Cardiac muscle cell (in vitro differentiated cells and primary cell): ENCODE measurements around the gene RRP15. TPM values are rescaled to one million over a fixed set of nuclear protein-coding genes. Genes with fewer than 3 reads are reported as not detected.

Source experiments
- DNase-seq, 2 donors: peaks; one replicate each; pipeline versions ENCODE4 v3.0.0 to v3.0.0-alpha.2; 2010 to 2017; ENCODE audit warnings: low read depth in 1 of 2, low spot score in 1 of 2
- H3K27ac ChIP-seq: fragments of 200-600 bp; sonication (generic); 2 replicates; pipeline ENCODE4 v1.5.1; 2016
- H3K27me3 ChIP-seq: fragments of 200-600 bp; sonication (generic); 2 replicates; pipeline ENCODE4 v1.6.0; 2016; ENCODE audit warnings: control low read depth
- H3K36me3 ChIP-seq: fragments of 200-600 bp; sonication (generic); 2 replicates; pipeline ENCODE4 v1.5.1; 2016; ENCODE audit warnings: control low read depth
- H3K4me1 ChIP-seq: fragments of 200-600 bp; sonication (generic); 2 replicates; pipeline ENCODE4 v1.8.1; 2017; ENCODE audit warnings: low read depth, mild to moderate bottlenecking, mixed run types
- H3K4me3 ChIP-seq: fragments of 200-600 bp; sonication (generic); 2 replicates; pipeline ENCODE4 v1.5.1; 2016; ENCODE audit warnings: mild to moderate bottlenecking
- H3K9me3 ChIP-seq: fragments of 200-600 bp; sonication (generic); 2 replicates; pipeline ENCODE4 v1.5.1; 2017; ENCODE audit warnings: low read depth, mild to moderate bottlenecking, control low read depth
- CTCF ChIP-seq: IDR thresholded peaks from 2 replicates; pipeline ENCODE4 v1.5.1; 2012; ENCODE audit warnings: low read depth, mild to moderate bottlenecking, low read length
- polyA plus RNA-seq: library from polyadenylated mRNA; unstranded; fragments of >200 nt; fragmentation: Nextera tagmentation; extraction: Ambion mirVana; gene quantifications from 2 replicates; pipeline ENCODE4 v1.2.1, GENCODE V29; 2016
- total RNA-seq: library from RNA; depleted of rRNA; stranded (reverse); fragments of >200 nt; gene quantifications from 2 replicates; pipeline ENCODE4 v1.2.3, GENCODE V29; 2016

The RRP15 gene
- total and polyA plus RNA-seq, 2 experiments from 2014 or later = 5.4 to 13.3 TPM

- H3K4me3 ChIP-seq = no peak overlapping the region
- peak in 1 of 2 donors; percentile 73 for DNase-seq
- no peaks in the 10 kb centered on the region for H3K9me3 ChIP-seq
- peaks cover 24% of the 10 kb centered on the region for H3K36me3 ChIP-seq
- H3K4me1 ChIP-seq = peaks cover 78% of the 10 kb centered on the region
- H3K27ac ChIP-seq = peak overlapping the region; percentile 2
- H3K27me3 ChIP-seq = no peaks in the 10 kb centered on the region
- TF ChIP-seq CTCF = no peak
These were observed 72.3 kb downstream of the RRP15 start for GRCh38 chr1:218357211-218357892.

GRCh38 chr1:218357893-218358232, 72.8 kb downstream of the RRP15 start:
- peak overlapping the region; percentile 2 for H3K27ac ChIP-seq
- H3K27me3 ChIP-seq = no peaks in the 10 kb centered on the region
- TF ChIP-seq CTCF = no peak
- DNase-seq = peak in 1 of 2 donors; percentile 50
- H3K9me3 ChIP-seq = no peaks in the 10 kb centered on the region
- peaks cover 28% of the 10 kb centered on the region for H3K36me3 ChIP-seq
- H3K4me3 ChIP-seq = no peak overlapping the region
- H3K4me1 ChIP-seq = peaks cover 78% of the 10 kb centered on the region

DNA sequence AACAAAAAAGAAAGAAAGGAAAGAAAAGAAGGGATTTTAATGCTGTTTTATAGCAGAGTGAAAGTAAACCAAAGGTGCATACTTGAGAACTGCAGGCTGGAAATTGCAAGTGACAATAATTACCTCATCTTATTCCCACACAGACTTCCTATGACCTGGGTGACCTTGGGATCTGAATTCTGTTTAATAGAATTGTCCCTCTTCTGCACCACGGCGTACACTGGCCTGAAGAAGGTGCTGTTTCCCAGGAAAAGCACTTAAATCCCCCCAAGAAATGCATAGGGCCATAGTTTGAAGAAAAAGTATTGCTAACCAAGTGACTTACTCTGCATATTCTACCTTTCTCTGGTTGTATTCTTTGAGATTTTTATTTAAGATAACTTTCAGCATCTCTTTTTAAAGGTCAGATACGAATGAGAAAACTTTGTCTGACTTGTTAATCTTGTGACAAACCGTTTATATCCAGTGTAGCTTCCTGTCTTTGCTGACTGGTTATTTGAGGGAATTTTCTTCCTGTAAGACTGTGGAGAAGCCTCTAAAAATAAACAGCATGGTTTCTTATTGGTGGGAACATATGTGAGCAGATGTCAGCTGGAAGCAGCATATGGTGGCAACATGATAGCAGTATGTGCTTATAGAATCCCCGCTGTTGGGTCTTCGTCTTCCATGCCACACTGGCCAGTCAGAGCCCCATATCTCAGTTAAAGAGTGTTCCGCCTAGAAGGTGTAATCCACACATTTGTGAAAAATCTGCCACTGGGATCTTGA, 76.4 kb downstream of the RRP15 start:
- H3K9me3 ChIP-seq = no peaks in the 10 kb centered on the region
- peak; percentile 74 for TF ChIP-seq CTCF
- peak overlapping the region; percentile 21 for H3K27ac ChIP-seq
- peak; percentile 57 to 76 for DNase-seq
- no peaks in the 10 kb centered on the region for H3K27me3 ChIP-seq
- no peak overlapping the region for H3K4me3 ChIP-seq
- peaks cover 74% of the 10 kb centered on the region for H3K4me1 ChIP-seq
- peaks cover 17% of the 10 kb centered on the region for H3K36me3 ChIP-seq

DNA sequence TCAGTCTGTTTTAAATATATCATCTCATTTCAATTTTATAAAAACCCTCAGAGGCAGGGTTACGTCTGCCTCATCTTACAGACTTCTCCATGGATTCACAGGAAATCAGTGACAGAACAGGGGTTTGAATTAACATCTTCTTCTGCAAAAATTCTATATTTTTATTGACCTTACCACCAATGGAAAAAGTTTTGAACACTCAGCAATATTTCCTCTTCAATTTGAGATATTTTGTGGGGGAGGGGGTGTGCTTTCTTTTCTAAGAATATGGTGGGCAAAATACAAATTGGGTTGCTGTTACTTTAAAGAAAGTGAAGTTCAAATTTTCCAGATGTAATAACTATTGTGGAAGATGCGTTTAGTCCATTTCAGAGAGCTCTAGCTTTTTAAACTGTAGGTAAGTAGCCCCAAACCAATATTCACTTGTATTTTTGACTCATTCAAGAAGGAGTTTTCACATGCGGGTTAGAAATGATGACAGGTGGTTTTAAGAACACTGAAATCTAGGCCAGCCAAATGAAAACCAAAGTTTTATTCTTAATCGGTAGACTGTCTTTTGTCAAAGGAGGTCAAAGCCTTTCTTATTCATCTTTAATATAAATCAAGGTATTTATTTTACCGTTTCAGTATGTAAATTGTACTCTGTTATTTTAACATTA, 77.5 kb downstream of the RRP15 start:
- Histone ChIP-seq H3K36me3 (peaks cover 25% of the 10 kb centered on the region), H3K27me3 (no peaks in the 10 kb centered on the region), H3K27ac (peak overlapping the region; percentile 41), H3K9me3 (no peaks in the 10 kb centered on the region), H3K4me1 (peaks cover 78% of the 10 kb centered on the region), H3K4me3 (no peak overlapping the region)
- no peak for DNase-seq
- TF ChIP-seq CTCF = no peak

- peaks cover 31% of the 10 kb centered on the region for H3K36me3 ChIP-seq
- TF ChIP-seq CTCF = no peak
- peak overlapping the region; percentile 41 for H3K27ac ChIP-seq
- no peak overlapping the region for H3K4me3 ChIP-seq
- H3K9me3 ChIP-seq = no peaks in the 10 kb centered on the region
- H3K4me1 ChIP-seq = peaks cover 72% of the 10 kb centered on the region
- H3K27me3 ChIP-seq = no peaks in the 10 kb centered on the region
- DNase-seq = no peak
These were observed 78.0 kb downstream of the RRP15 start for GRCh38 chr1:218363141-218363540.
